ENCODE measurements around the gene SH3PXD2A.

- TF ChIP-seq, protein P1, sequence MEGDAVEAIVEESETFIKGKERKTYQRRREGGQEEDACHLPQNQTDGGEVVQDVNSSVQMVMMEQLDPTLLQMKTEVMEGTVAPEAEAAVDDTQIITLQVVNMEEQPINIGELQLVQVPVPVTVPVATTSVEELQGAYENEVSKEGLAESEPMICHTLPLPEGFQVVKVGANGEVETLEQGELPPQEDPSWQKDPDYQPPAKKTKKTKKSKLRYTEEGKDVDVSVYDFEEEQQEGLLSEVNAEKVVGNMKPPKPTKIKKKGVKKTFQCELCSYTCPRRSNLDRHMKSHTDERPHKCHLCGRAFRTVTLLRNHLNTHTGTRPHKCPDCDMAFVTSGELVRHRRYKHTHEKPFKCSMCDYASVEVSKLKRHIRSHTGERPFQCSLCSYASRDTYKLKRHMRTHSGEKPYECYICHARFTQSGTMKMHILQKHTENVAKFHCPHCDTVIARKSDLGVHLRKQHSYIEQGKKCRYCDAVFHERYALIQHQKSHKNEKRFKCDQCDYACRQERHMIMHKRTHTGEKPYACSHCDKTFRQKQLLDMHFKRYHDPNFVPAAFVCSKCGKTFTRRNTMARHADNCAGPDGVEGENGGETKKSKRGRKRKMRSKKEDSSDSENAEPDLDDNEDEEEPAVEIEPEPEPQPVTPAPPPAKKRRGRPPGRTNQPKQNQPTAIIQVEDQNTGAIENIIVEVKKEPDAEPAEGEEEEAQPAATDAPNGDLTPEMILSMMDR (IDR thresholded peaks at IDR 0.05): no peak
- TF ChIP-seq POLR2A (IDR thresholded peaks at IDR 0.05): no peak
- no peak for TF ChIP-seq POLR2AphosphoS5 (IDR thresholded peaks at IDR 0.05)
- TF ChIP-seq EP300 (IDR thresholded peaks at IDR 0.05; ENCODE audit: low read depth): no peak
Measured at GRCh38 chr10:103585011-103585405, 270.4 kb downstream of the SH3PXD2A start.
